Measurements from ENCODE around the gene ATE1.

DNA sequence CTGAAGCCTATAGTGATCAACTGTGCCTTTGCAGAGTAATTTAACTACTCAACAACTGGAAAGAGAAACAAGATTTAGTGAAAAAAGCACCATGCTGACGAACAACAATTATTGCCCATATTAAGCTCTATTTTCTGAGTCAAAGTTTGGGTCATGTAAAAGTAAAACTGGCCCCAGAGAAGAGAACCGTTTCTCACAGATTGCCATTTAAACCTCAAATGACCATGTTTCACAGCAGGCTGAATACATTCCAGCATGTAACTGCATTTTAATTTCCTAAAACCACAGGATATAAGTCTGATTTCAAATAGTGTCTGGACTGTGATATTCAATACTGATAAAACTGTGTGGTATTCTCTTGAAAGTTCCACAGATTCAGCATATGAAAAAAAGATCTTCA lies 140.7 kb downstream of the ATE1 start:
- TF ChIP-seq, protein P1, sequence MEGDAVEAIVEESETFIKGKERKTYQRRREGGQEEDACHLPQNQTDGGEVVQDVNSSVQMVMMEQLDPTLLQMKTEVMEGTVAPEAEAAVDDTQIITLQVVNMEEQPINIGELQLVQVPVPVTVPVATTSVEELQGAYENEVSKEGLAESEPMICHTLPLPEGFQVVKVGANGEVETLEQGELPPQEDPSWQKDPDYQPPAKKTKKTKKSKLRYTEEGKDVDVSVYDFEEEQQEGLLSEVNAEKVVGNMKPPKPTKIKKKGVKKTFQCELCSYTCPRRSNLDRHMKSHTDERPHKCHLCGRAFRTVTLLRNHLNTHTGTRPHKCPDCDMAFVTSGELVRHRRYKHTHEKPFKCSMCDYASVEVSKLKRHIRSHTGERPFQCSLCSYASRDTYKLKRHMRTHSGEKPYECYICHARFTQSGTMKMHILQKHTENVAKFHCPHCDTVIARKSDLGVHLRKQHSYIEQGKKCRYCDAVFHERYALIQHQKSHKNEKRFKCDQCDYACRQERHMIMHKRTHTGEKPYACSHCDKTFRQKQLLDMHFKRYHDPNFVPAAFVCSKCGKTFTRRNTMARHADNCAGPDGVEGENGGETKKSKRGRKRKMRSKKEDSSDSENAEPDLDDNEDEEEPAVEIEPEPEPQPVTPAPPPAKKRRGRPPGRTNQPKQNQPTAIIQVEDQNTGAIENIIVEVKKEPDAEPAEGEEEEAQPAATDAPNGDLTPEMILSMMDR (conservative IDR thresholded peaks at IDR 0.05), result no peak
- no peak for TF ChIP-seq ZFX (IDR thresholded peaks at IDR 0.05)
